Neutrophil (primary cell): ENCODE results near the gene RNF220.

ENCODE experiments used
- H3K27ac ChIP-seq: fragments of 200-600 bp; sonication (generic); 2 replicates; pipeline ENCODE4 v1.5.1; 2016; ENCODE audit warnings: mild to moderate bottlenecking, moderate library complexity
- H3K27me3 ChIP-seq: fragments of 200-600 bp; sonication (generic); 2 replicates; pipeline ENCODE4 v1.6.0; 2016; ENCODE audit warnings: mild to moderate bottlenecking
- H3K36me3 ChIP-seq: fragments of 200-600 bp; sonication (generic); 2 replicates; pipeline ENCODE4 v1.5.1; 2017
- H3K4me1 ChIP-seq, 2 experiments: fragments of 200-600 bp in 1 of 2; sonication (generic) in 1 of 2; 1 replicate in 1 of 2; 2 replicates in 1 of 2; pipeline versions ENCODE4 v1.5.1 to v1.6.1; 2013 to 2016; ENCODE audit warnings: low read depth in 1 of 2, low read length in 1 of 2, mild to moderate bottlenecking in 1 of 2, moderate library complexity in 1 of 2; ENCODE audit not compliant: control insufficient read depth in 1 of 2, insufficient read depth in 1 of 2
- H3K4me3 ChIP-seq, 2 experiments: fragments of 200-600 bp in 1 of 2; sonication (generic) in 1 of 2; 1 replicate in 1 of 2; 2 replicates in 1 of 2; pipeline ENCODE4 v1.5.1; 2013 to 2016; ENCODE audit warnings: low read depth in 1 of 2, low read length in 1 of 2, mild to moderate bottlenecking in 1 of 2, moderate library complexity in 1 of 2
- H3K9me3 ChIP-seq: fragments of 200-600 bp; sonication (generic); 2 replicates; pipeline ENCODE4 v1.5.1; 2016
- CTCF ChIP-seq: fragments of 200-600 bp; sonication (generic); IDR thresholded peaks from 2 replicates; pipeline ENCODE4 v1.5.1; 2016; ENCODE audit warnings: antibody characterized with exemption

The RNF220 gene

GRCh38 chr1:44366371-44366975 lies 38.6 kb upstream of the RNF220 start:
- Histone ChIP-seq H3K27me3 (no peaks in the 10 kb centered on the region), H3K9me3 (no peaks in the 10 kb centered on the region), H3K4me1 (no peaks in the 10 kb centered on the region), H3K4me3 (no peak overlapping the region), H3K27ac (no peak overlapping the region), H3K36me3 (no peaks in the 10 kb centered on the region)
- TF ChIP-seq CTCF = no peak

GRCh38 chr1:44367944-44368343 lies 37.1 kb upstream of the RNF220 start:
- no peak for TF ChIP-seq CTCF
- H3K36me3 ChIP-seq = no peaks in the 10 kb centered on the region
- H3K9me3 ChIP-seq = no peaks in the 10 kb centered on the region
- no peaks in the 10 kb centered on the region for H3K27me3 ChIP-seq
- no peak overlapping the region for H3K27ac ChIP-seq
- H3K4me3 ChIP-seq = no peak overlapping the region
- no peaks in the 10 kb centered on the region for H3K4me1 ChIP-seq

GRCh38 chr1:44368471-44369151 lies 36.4 kb upstream of the RNF220 start:
- Histone ChIP-seq H3K9me3 (no peaks in the 10 kb centered on the region), H3K36me3 (no peaks in the 10 kb centered on the region), H3K4me3 (no peak overlapping the region), H3K27ac (no peak overlapping the region), H3K4me1 (no peaks in the 10 kb centered on the region), H3K27me3 (no peaks in the 10 kb centered on the region)
- TF ChIP-seq CTCF = no peak

- no peak for TF ChIP-seq CTCF
- Histone ChIP-seq H3K4me3 (no peak overlapping the region), H3K27me3 (no peaks in the 10 kb centered on the region), H3K27ac (no peak overlapping the region), H3K9me3 (no peaks in the 10 kb centered on the region), H3K4me1 (no peaks in the 10 kb centered on the region), H3K36me3 (no peaks in the 10 kb centered on the region)
Measured at GRCh38 chr1:44371206-44371605, 33.8 kb upstream of the RNF220 start.

GRCh38 chr1:44375547-44375946 lies 29.5 kb upstream of the RNF220 start:
- Histone ChIP-seq H3K9me3 (no peaks in the 10 kb centered on the region), H3K4me1 (no peaks in the 10 kb centered on the region), H3K27me3 (no peaks in the 10 kb centered on the region), H3K4me3 (no peak overlapping the region), H3K27ac (no peak overlapping the region), H3K36me3 (no peaks in the 10 kb centered on the region)
- no peak for TF ChIP-seq CTCF
